Endothelial cell of hepatic sinusoid (primary cell): ENCODE data around the gene MITD1.
"Not testable (repeated sequence)": the region's sequence is repeated elsewhere in the genome, so short reads cannot be mapped to it uniquely, and the experiment has no call there.

ENCODE experiments used
- in situ Hi-C: cut with HindIII; loops from 2 replicates; pipeline ENCODE4 v1.10.0; 2017; ENCODE audit warnings: low sequenced_read_pairs

Gene MITD1

DNA sequence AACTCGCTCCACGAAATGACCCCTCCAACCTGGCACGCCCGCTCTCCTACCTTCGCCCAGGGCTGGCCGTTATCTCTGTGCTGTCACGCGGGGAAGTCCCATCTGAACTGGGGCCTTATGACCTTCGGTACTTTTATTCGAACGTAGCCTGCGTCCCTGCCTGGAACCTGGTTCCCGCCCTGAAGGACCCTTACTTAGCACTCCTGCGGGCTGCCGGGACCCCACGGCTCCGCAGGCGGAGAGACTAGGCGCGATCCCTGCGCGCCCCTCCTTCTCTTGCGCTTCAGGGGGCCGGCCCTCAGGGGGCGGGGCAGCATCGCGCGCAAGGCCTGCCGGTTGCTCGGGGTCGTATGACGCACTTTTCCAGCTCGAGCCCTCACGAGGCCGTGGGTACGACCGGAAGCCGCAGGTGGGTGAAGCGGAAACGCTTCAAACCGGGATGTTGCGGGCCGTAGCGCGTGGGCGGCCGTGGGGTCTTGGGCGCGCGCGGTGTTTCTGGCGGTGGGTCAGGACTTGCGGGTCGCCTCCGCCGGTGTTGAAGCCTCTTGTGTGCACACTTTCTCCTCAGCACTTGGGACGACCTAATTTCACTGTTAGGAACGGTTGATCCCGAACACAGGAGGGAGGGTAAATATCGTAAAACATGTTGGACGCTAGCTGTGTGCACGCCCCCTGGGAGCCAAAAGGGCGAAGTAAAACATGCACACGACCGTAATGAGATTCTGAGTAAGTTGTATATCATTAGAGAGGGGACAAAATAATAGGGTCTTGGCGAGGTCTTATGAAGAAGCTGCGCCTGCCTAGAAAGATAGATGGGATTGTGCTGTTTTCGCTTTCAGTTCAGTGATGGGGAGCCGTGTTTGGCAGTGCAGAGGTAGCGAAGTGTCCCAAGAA lies 26.0 kb downstream of the MITD1 start, which contains the start of the genes LIPT1 and TSGA10:
LIPT1 (plus strand) TSS at position 325 of the 894 bp plus-strand sequence. CDS start 6,991 bp downstream, outside the sequence.
TSGA10 (minus strand) TSS at position 300 of the 894 bp plus-strand sequence. CDS start 45,503 bp downstream, outside the sequence.
- in situ Hi-C loops, result no loop called here

DNA sequence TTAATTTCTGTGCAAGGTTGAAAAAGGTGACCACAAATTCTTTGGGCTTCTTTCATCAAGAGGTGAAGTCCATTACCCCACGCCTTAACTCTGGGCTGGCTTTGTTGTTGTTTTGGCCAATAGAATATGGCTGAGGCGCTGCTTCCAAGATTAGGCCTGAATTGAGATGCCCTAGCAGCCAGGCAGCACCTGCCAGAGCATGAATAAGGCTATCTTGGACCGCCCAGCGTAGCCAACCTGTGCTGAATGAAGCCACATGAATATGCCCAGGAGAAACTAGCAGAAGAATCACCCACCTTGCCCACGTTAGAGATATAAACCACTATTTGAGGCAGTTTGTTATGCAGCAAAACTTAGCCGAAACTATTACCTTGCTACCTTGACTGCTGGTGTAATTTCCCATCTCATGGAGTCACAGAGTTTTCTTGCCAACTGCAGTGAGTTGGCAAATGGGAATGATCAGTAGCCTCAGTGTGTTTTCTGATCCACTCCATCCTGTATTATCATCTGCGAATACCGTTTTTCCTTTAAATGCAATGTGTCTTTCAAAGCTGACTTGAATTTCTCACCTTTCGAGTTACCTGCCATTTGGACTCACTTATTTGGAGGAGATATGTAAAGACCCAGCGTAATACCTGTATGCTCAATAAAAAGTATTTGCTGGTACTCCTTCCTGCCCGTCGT lies 26.8 kb downstream of the MITD1 start:
- in situ Hi-C loops, result no loop called here

DNA sequence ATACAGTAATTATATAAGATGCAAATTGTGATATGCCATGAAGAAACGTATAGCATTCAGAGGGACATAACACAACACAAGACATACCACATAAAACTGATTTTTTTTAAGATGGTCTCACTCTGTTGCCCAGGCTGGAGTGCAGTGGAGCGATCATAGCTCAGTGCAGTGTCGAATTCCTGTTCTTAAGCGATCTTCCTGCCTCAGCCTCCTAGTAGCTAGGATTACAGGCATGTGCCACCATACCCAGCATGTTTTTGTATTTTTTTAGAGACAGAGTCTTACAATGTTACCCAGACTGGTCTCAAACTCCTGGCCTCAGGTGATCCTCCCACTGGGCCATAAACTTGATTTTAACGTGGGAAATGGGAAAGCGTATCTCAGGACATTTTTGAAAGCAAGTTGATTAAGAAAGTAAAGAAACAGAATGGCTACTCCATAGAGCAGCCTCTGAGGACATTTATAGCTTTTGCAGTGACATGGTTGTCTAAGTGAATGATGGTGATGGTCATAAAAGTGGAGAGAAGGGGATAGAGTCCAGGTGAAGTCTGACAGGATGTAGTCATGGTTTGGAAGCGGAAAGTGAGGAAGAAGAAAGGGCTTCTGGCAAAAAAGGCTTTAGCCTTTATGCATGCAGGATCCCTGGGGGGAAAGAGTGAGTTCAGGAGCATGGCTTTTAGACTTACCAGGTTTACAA lies 28.5 kb downstream of the MITD1 start:
- in situ Hi-C loops, result no loop called here

DNA sequence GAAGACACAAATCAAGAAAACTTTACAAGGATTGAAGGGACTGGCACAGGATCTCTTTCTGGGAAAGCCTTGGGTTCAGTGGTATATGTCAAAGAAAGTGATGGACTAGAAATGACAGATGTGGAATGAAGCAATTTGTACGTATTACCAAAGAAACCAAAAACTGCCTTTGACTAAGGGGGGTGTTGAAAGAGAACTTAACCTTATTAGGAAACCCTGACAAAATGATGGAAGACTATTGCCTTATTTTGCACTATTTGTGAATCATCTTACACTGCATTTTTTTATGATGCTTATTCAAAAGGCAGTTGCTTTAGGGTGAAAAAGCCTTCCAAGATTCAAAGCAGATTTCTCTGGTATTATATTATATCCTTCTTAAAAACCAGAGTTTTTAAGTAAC lies 30.2 kb downstream of the MITD1 start:
- in situ Hi-C loops, result no loop called here

DNA sequence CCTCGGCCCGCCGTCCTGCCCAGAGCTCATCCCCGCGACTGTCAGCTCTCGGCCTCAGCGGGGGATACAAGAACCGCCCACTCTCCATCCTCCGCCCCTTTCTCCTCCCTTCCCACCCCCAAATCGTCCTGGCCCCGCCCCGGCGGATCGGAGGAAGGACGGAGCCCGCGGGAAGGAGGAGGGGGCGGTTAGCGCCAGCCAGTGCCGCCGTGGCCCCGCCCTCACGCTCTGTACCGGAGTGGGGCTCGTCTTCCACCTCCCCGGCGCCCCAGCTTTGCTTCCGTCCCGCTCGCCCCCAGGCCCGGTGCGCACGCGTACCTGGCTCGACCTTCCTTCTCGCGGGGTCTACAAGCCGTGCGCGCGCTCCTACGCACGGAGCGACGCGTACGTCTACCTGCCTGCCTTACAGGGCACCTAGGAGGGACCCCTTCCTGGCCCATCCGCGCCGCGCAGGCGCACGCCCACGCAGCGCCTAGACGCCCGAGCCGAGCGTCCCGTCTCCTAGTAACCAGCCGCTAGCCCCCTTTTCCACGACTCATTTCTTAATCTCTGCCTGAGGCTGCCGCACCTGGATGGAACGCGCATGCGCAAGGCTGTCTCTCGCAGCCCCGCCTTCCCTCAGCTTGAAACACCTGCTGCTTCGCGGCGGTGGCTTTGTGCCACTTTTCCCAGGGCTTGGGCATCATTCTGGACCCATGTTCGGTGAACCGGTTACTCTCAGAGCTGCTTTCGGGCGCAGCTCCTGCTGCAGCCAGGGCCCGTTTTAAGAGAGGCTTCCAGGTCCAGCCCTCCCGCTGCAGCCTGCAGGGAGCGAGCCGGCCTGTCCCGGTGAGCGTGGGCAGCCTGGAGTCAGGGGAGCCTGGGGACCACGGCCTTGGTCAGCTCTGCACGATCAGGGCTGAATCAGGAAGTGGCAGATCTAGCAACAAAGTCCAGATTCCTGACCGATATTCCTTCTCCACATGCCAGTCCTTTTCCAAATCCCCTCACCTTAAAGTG lies 39.4 kb downstream of the MITD1 start, which contains the start of gene C2orf15:
C2orf15 (plus strand) TSS at position 598 of the 999 bp plus-strand sequence. CDS start 8,852 bp downstream, outside the sequence.
- in situ Hi-C loops, result no loop called here

DNA sequence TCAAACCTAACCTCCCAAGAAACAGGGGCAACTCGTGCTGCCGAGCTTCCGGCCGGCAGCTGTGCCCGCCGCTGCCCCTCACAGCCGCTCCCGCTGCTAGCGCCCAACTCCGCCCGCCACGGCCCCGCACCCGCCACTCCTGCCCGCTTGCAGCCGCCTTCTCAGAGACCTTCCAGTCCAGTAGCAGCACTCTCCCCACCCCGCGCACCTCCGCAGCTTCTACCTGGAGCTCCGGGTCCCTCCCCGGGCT lies 40.1 kb downstream of the MITD1 start:
- in situ Hi-C loops, result no loop called here

DNA sequence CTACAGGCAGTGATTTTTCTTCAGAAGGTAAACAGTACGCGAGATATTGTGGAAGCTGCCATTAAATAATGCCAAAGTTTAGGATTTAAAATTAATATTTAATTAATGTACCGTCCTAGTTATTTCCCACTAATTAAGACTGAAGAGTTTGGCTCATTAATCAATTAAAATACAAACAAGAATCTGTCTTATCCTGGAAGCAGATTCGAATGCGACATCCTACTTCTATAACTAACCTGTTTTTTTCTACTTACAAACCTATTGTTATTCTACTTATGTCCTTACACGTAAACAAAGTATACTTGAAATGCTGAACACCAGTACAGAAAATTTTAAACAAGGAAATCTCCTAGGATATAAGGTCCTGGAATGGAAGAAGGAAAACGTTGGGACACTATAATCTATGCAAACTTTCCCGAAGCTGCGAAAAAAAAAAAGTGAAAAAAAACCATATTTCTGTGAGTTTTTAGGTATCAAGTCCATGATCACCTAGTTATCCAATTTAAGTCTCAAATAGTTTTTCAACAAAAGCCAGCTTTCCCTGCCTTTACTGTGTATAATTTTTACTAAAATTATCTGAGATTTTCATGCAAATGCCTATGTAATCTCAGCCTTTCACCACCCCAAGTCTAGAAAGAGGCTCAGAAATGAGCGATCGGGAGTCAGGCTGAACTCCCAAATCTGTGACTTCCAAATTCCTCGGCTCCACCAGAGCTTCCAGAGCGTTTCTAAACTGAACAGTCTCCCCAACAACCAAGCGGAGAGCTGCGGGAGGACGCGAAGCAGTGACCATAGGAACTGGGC lies 40.6 kb downstream of the MITD1 start:
- in situ Hi-C loops, result no loop called here

DNA sequence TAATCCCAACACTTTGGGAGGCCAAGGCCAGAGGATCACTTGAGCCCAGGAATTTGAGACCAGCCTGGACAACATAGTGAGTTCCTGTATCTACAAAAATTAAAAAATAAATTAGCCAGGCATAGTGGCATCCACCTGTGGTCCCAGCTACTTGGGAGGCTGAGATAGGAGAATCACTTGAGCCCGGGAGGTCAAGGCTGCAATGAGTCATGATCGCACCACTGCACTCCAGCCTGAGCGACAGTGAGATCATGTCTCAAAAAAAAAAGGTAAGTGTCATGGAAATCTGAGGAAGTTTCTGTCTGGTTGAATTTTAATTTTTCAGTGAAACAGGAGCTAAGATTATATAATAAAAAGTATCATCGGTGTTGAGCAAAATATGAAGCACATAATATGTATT lies 41.9 kb downstream of the MITD1 start:
- in situ Hi-C loops, result no loop called here

DNA sequence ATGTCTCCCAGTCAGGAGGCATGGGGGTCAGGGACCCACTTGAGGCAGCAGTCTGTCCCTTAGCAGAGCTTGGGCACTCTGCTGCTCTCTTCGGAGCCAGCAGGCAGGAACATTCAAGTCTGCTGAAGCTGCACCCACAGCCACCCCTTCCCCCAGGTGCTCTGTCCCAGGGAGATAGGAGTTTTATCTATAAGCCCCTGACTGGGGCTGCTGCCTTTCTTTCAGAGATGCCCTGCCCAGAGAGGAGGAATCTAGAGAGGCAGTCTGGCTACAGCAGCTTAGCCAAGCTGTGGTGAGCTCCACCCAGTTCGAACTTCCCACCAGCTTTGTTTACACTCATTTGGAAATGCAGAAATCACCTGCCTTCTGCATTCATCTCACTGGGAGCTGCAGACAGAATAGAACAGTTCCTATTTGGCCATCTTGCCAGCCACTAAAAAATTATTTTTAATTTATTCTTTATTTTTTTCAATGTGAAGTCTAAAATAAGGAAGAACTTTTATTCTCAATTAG lies 45.8 kb downstream of the MITD1 start:
- in situ Hi-C loops, result not testable (repeated sequence)

DNA sequence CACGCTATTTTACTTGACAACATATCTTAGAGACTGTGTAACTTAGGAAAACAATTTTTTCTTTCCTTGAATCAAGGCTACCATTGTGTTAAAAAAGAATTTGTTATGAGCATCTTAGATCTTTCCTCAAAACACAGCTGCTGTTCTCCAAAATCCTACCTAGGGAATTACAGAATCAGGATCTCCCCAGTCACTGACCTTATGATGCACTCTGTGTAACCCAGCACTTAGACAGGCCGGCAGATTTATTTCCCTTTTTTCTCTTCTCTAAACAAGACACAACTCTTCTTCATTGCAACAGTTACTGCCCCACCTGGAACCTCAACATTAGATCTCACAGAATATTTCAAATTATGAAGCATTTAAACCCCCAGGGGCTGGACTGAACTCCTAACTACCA lies 52.9 kb downstream of the MITD1 start:
- in situ Hi-C loops, result no loop called here
